ENCODE results near the gene ANKRD63. TPM values are rescaled to one million over a fixed set of nuclear protein-coding genes. Genes with fewer than 3 reads are reported as not detected.

ANKRD63 gene
- total RNA-seq, 1 donor from 2014 or later = not detected

DNA sequence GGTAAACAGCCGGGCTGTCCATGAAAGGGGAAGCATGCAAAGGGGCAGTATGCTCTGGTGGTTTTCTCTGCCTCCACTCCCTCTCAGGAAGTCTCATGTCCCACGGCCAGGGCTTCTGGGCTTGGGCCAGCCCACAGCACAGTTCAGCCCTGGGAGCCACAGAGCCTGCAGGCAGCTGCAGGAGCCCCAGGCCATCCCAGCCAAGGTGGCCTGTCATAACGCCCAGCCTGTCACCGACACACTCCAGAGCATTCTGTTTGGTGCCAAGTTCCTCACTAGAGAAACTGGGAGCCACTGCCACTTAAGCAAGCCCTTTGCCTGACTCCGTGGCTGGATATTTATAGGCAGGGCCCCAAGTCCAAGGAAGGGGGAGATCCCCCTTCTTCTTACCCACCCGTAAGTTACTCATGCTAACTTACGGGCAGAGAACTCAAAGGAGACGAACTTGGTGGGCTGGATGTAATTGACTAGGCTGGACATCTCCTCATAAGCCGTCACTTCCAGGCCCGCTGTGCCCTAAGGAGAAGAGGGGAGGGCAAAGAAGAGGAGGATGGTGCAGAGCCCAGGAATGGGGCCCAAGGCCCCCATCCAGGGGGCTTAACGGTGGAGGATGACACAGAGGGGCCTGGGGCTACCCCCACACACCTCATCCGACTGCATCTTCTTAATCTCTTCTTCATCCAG is 13.2 kb upstream of the ANKRD63 start:
- DNase-seq (ENCODE audit: low spot score) = no peak

DNA sequence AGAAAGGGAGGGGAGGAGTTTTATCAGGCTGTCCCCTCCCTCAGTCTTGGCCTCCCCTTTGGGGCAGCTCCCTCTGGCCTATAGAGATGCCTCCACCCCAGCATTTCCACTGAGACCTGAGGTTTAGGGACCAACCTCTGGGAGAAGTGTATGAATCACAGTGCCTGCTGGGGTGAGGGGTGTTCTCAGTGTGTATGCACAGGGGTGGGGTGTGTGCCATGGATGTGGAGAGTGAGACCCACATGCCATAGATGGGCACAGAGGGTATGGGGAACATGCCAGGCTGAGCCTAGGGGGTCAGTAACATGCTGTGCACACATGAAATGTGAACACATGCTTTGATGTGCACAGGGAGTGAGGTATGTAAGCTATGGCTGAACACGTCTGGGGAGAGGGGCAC is 12.4 kb upstream of the ANKRD63 start:
- no peak for DNase-seq (ENCODE audit: low spot score)

DNA sequence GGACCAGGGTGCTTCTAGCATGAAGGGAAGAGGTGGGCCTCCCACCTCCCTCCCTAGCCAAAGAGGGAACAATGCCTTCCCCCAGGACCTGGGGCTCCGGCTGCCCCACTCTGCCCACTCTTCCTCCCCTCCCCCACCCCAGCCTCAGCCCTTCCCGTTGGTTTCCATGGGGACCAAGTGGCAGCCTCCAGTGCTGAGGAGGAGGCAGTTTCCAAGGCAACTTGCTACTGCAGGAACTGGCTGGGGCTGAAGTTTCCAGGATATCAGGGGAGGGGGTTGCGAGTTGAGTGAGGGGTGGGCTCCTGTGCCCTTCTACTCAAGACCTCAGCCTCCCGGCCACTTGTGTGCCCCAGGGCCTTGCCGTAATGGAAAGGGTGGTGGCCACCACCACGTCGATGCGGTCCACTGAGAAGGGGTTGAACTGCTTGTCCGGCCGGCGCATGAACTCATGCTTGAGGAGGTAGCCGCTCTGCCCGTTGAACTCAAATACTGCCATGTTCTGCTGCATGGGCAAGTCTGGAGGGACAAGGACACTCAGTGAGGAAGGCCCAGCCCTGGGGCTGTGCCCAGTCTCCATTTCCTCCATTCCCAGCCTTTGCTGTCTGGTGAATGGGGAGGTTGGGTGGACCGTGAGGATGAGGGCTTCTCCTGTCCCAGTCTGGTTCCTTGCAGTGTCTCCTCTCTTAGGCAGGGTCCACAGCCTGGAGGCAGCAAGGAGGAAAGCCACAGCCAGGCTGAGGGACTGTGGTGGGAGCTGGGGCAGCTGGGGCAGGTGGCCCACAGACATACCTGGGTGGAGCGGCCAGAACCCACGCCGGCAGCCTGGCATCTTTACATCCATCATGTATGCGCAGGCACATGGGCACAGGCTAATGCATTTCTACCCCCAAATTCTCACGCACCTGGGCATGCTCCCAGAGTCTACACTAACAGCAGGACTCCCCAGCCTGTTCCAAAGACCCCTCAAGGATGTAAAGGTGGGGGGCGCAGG is 11.3 kb upstream of the ANKRD63 start:
- DNase-seq (ENCODE audit: low spot score) = no peak

DNA sequence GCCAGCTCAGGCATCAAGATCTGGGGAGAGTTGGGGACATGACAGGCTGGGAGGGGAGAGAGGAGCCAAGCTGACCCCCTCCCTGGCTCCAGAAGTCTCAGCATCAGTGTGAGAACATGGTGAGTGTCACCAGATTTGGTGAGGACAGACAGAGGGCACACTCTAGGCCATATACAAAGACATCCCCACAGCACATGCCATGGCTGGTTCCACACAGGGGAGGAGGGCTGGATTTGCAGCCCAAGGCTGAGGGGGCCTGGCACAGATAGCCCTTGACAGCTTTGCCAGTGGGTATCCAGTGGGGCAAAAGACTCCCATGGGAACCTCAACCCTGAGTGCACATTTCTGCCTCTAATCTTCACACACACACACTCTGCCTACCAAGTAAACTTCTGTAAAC is 10.1 kb upstream of the ANKRD63 start:
- DNase-seq (ENCODE audit: low spot score) = no peak

DNA sequence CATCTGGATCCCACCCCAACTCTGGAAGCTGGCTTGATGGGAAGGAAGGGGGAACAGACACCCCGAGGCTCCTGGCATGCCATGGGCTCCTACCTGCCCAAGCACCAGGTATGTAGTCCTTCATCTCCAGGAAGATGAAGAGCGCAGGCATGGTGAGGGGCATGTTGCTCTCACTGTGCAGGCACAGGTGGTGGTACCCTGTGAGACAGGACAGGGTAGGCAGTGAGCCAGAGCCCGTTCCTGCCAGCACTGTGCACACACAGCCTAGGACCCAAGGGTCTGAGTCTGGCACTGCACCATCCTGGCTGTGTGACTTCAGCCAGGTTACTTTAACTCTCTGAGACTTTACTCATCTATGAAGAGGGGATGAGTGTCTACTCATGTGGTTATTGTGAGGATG is 9.4 kb upstream of the ANKRD63 start:
- no peak for DNase-seq (ENCODE audit: low spot score)

DNA sequence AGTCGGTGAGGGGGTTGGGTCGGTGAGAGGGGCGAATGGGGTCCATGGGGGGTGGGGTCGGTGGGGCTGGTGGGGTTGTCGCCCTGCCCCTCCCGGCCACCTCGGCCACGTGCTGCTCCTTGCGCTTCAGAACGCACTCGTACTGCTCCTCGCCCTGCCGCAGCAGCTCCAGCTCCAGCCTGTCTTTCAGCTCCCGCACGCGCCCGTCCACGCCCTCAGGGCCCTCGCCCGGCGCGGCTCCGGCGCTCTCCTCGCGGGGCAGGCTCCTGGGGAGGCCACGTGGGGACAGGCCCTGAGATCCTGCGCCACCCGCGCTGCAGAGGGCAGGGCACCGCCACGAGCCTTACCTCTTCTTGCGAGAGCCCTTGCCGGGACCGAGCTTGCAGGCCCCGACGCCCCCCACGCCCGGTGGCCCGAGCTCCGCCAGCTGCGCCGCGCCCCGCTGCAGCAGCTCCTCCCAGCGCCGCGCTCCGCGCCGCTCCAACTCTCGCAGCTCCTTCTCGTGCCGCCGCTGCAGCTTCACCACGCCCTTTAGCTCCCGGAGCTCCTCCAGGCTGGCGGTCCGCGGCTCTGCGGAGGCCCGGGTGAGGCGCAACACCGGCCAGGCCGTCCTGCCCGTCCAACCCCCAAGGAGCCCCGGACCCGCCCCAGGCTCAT is 8.2 kb upstream of the ANKRD63 start:
- DNase-seq (ENCODE audit: low spot score) = no peak

DNA sequence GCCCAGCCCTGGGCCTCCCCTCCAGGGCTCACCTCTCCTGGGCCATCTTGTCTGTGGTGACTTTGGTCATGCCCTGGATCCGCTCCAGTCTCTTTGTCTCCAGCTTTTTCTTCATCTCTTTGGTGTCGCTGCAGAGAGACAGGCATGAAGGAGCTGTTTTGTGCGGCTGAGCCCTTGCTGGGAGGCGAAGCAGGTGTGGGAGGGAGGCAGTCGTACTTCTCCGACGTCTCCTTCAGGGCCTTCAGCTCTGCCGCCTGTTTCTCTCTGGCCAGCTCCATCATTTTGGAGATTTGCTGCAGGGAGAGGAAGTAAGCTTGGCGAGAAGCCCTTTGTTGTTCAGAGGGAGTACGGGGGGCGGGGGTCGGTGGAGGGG is 7.7 kb upstream of the ANKRD63 start:
- no peak for DNase-seq (ENCODE audit: low spot score)

DNA sequence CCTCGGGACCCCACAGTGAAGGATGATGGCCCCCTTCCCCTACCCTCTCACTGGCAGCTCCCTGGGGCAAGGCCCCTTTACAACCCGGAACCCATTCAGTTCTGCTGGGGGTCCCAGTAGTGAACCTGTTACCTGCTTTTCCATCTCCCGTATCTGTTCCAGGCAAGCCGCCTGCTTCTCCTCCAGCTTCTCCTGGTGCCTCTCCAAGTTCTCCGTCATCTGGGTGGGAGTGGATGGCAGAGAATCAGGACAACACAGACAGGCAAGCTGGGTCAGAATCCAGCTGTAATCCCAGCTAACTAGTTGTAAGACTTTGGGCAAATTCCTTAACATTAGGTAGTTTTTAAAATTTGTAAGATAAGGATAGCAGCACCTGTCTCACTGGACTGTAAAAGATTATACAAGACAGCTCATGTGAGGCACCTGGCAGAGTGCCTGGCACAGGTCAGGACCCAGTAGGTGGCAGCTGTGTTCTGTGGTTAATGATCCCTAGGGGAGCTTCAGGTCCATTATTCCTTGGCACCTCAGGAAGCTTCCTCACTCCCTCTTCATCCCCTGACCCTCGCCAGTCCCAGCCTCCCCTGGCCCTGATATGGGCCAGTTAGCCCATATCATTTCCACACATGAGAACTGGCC is 6.4 kb upstream of the ANKRD63 start:
- DNase-seq (ENCODE audit: low spot score) = no peak

DNA sequence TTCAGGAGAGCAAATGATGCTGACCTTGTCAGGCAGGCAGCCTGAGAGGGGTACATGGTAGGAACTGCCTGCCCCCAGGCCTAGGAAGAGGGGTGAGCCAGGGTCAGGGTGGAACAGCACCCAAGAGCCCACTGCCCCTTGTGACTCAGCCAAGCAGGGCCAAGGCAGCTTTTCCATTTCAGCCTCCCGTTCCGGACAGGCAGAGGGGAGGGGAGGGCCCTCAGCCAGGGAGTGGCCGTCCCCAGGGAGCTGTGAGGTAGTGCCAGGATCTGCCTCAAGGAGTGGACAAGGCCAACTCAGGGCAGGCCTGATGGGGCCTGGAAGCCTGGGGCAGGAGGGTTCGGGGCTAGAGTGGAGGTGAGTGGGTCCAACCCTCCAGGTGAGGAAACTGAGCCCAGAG is 5.1 kb upstream of the ANKRD63 start:
- DNase-seq (ENCODE audit: low spot score) = no peak

DNA sequence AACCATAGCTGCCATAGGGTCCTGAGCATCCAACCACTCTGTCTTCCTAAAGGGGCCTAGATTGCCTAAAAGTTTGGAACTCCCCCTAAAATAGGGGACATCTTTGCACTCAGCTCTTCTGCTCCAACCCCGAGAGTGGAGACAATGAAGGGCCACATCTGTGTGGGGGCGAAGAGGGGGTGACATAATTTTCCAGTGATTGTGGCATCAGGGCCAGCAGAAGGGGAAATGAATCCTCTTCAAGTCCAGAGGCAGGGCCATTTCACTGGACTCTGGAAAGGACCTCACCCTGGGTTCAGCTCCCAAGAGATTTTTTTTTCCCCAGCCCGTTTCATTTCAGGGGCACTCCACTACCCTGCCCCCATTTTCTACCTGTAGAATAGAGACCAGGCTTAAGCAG is 4.6 kb upstream of the ANKRD63 start:
- no peak for DNase-seq (ENCODE audit: low spot score)

DNA sequence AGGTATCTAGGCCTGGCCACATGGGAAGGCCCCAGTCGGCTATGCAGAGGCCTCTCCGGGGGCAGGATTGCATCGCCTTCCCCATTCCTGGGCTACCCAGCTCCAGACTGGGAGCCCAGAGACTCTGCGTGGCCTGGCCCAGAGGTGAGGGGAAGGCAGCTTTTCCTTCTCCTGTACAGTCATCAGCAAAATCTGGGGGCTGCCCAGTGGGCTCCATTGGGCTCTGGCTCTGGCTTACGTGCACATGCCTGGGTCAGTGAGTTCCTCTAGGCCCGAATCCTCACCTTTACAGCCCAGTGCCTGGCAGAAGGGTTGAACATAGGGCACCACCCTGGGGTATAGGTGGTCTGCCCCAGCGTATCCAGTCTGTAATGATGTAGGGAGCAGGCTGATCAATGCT is 3.9 kb upstream of the ANKRD63 start:
- no peak for DNase-seq (ENCODE audit: low spot score)

DNA sequence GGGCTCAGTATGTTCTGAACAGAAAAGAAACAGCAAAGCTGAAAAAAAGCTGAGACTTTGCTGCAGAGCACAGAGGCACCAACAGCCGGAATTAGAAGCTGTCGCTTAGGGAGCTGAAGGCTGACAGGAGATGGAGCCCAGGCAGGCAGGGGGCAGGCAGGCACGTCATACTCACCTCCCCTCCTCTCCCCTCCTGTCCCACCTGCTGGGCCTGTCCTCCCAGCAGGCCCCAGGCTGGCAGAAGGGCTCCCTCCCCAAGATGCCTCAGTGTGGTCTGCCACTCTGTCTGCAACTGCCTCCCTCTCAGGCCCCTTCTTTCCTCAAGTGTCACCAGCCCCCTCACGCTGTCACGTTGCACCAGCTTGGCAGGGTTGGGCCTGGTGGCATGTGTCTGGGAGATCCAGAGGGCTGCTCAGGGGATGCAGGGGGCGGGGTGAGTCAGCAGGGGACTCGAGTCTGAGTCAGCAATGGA is 3.2 kb upstream of the ANKRD63 start:
- DNase-seq (ENCODE audit: low spot score) = no peak

DNA sequence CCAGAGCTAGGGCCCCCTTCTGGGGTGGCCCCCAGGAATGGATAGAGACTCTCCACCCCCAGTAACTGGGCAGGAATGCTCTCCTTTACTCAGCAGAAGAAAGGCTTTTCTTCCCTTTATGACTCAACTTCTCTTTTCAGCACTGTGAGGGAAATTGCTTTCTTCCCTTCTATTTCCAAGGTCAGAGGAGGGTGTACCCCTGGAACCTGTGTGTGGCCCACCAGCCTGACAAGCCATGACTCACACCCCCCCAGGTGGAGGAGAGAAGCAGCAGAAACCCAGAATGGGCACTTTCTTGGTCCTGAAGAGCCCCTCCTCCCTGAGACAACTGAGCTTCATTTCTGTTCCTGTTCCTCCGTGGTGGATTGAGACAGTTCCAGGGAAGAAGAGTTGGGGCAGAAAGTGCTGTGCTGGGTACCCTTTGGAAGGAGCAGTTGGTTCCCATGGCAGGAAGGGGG is 2.7 kb upstream of the ANKRD63 start:
- DNase-seq (ENCODE audit: low spot score) = no peak

DNA sequence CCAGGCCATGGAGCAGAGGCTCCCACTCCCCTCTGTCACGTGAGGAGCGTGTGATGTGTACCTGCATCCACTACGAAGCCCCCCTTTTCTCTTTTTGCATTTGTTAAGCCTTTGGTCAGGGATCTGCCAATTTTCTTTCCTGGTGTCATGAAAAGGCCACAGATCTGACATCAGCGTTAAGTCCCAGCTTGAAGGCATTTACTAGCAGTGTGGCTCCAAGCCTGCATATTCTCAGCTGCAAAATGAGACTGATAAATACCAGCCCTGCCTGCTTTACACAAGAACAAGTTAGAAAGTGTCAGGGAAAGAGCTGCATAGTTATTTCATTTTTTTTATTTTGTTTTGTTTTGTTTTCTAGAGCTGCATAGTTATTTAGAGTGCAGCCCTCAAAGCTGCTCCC is 2.3 kb upstream of the ANKRD63 start:
- DNase-seq (ENCODE audit: low spot score) = no peak

DNA sequence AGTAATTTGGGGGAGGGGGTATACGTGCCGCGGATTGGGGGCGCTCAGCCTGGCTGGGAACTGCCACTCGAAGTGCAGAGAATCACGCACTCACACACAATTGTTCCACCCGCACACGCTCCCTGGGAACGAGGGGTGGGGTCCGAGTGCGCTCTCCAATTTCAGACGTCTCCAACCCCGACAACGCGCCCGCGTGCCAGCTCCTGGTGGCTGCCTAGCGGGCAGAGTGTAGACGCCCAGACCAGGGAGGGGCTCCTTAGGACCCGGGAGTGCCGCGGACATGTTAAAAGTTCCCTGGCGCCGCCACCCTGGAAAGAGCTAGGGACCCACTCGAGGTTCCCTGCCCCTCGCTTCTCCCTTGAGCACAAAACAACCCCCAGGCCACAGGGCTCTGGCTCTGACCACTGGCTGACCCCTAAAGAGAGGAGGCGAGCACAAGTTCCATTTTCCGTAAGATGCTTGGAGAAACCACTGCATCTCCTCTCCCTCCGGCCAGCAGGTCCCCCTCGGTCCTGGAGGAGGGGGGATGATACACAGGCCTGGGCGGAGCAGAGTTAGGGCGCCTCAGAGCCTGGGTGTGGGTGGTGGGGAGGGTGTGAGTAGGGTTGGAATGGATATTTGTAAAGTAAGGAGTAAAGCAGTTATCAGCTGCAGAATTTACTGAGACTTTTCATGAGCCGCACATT is 894 bp upstream of the ANKRD63 start:
- DNase-seq (ENCODE audit: low spot score) = no peak

DNA sequence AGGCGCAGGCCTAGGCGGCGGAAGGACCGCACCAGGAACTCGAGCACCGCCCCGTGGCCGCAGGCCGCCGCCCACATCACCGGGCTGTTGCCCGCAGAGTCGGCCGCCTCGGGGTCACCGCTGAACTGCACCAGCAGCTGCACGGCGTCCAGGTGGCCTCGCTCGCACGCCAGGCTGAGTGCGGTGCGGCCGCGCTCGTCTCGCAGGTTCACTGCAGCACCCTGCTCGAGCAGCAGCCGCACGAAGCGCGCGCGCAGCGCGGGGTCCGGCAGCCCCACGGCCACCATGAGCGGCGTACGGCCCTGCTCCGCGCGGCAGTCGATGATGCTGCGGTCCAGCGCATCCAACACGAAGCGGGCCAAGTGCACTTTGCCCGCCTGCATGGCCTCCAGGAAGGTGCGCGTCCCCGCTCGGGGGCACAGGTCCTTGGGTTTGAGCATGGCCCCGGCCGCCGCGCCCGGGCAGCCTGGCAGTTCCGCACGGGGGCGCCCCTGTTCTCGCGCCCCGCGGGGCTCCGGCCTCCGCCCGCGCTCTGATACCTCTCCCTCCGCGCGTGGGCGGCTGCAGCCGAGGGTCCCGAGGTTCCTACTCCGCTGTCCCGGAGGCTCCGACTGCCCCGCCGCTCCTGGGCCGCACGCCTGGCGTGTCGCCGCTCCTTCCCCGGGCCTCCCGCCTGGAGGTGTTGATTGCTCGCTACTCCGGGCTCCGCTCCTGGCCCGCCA is 556 bp downstream of the ANKRD63 start:
- DNase-seq (ENCODE audit: low spot score) = no peak

DNA sequence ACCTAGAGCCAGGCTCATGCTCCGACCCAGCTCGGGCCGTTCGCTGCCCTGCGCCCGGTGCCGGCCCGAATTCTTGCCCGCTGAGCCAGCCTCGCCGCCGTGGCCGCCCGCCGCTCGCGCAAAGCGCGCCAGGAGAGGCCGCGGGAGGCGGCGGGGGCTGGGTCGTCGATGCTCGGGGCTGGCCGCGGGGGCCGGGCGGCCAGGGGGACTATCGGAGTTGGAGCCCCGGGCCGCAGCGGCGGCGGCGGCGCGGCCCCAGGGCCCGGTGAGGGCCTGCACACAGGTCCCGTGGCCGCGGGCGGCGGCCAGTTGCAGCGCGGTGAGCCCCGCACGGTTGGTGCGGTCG is 1.1 kb downstream of the ANKRD63 start:
- DNase-seq (ENCODE audit: low spot score) = no peak

DNA sequence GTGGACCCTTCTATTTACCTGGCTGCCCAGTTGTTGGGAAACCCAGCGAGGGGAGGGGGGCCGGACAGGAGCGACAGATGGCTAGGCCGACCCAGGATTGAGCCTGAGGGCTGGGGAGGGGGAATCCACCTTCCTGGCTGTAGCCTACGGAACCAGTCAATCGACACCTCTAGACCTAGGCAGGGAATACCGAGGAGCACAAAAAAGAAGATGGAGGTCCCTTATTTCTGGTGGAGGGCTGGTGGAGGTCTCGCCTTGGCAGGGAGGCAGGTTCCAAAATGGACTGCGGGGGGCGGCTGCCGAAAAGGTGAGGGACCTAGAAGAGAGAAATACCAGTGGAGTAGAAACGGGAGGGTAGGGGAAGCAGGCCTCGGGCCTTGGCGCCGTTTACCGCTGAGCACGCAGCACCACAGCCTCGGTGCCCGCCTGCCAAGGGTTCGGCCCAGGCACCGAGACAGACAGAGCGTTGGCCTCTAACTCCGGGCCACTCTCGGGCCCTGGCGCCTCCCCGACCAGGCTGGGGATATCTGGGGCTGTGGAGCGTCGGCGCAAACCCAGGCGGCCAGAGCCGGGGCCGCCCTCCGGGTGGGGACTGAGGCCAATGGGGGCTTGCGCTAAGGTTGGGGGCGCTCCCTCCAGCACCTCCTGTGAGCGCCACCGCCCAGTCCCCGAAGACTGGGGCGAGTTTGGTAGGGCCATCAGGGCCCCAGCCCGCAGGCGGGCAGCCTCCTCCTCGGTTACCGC is 1.6 kb downstream of the ANKRD63 start:
- no peak for DNase-seq (ENCODE audit: low spot score)

DNA sequence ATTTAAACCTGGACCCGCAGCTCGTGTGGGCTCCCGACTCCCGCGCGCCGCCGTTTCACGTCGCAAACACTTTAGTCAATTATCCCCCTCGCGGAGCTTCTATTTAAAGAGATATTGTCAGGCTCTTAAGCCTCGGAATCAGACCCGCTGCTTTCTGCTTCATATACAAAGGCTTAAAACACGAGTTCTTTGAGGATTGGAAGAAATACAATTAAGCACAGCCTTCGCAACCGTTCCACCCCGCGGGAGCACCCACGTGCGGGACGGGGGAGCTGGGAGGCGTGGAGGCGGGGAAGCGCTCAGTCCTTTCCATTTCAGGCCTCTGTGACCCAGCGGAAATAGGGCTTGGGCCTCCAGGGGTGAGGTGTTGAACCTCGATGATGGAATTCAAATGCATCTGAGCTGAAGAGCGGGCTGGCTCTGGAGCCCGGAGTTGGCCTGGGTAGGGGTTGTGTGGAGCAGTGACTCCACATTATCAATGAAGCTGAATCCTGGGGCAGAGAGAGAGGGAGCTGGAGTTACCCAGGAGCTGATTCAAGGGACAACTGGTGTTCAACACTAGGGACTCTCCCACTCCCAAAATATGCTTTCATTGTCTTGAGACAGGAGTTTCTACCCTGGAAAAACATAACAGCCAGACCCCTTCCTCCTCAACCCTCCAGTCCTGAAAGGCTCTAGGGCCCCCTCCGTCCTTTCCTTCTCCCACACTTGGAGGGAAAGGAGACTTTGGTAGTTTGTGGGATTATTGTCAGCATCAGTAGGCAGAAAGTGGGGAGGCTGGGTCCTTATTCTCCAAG is 2.4 kb downstream of the ANKRD63 start:
- DNase-seq (ENCODE audit: low spot score) = no peak
